ENCODE results near the gene CFAP251. TPM values are rescaled to one million over a fixed set of nuclear protein-coding genes. Genes with fewer than 3 reads are reported as not detected.

CFAP251 gene
- total and polyA plus RNA-seq, 2 of the 8 experiments (the other 6 are each of a cell fraction or from before 2014, with no cell fraction given) = 1.8 to 2.9 TPM

DNA sequence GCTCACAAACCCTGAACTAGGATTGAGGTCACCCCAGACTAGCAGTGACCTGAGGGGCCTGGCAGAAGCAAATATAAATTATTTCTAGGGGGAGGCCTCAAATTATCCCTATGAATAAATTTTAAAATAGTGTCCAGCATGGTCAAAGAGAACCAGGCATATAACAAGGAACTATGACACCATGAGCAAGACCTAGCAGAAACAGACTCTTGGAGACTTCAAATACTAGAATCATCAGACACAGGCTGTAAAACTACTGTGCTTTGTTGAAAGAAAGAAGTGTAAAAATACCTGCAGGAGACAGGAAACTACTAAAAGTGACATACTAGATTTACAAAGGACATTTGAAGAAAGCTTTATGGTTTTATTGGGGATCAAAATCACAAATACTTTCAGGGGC lies 100.1 kb downstream of the CFAP251 start:
- Histone ChIP-seq H3K14ac (ENCODE audit: insufficient read length) (no peak overlapping the region), H3K4me1 (replicated peaks in 1 of 4; ENCODE audit: control insufficient read depth in 3 of 4, insufficient read depth in 4 of 4, low read length in 3 of 4) (peaks cover 0 to 7% (median 5%) of the 10 kb centered on the region in 4 experiments; a peak in 4 of 7 replicates), H2BK15ac (ENCODE audit: low read length) (no peak overlapping the region), H4K91ac (replicated peaks; ENCODE audit: insufficient read length, low read length) (no peak overlapping the region), H3K79me1 (ENCODE audit: low read depth, low read length) (no peaks in the 10 kb centered on the region), H4K5ac (ENCODE audit: insufficient read length, low read depth, low read length) (no peak overlapping the region), H2BK5ac (ENCODE audit: low read depth, low read length) (no peak overlapping the region), H2BK20ac (ENCODE audit: low read length) (no peak overlapping the region), H2BK120ac (replicated peaks; ENCODE audit: low read depth, low read length) (no peak overlapping the region), H3K9ac (replicated peaks in 1 of 4; ENCODE audit: extremely low read depth in 1 of 4, low read depth in 3 of 4, low read length in 3 of 4) (no peak overlapping the region), H3K4me3 (ENCODE audit: extremely low read depth in 1 of 4, insufficient read depth in 2 of 4, low read depth in 3 of 4, low read length in 4 of 4) (no peak overlapping the region), H3K79me2 (ENCODE audit: control insufficient read depth in 1 of 2, insufficient read depth in 2 of 2, low read length in 2 of 2) (peaks cover 0 to under 1% of the 10 kb centered on the region in 2 experiments; a peak in 1 of 4 replicates), H3K23ac (ENCODE audit: insufficient read length) (no peak overlapping the region), H3K27me3 (replicated peaks in 1 of 4; ENCODE audit: control insufficient read depth in 3 of 4, extremely low read depth in 1 of 4, insufficient read depth in 3 of 4, low read length in 3 of 4) (peaks cover 3 to 25% (median 16%) of the 10 kb centered on the region in 4 experiments), H3K23me2 (ENCODE audit: low read depth, low read length) (peaks cover 14% of the 10 kb centered on the region; the same call in 1 of the 2 replicates), H2AK5ac (ENCODE audit: low read depth, low read length) (no peak overlapping the region), H3K4ac (replicated peaks; ENCODE audit: insufficient read length, low read depth, low read length) (no peak overlapping the region), H3K56ac (replicated peaks; ENCODE audit: insufficient read length, low read depth, low read length) (no peak overlapping the region), H4K20me1 (replicated peaks in 1 of 2; ENCODE audit: control insufficient read depth in 1 of 2, insufficient read depth in 2 of 2, low read length in 2 of 2) (no peaks in the 10 kb centered on the region), H2BK12ac (ENCODE audit: low read depth, low read length) (no peak overlapping the region), H3K27ac (ENCODE audit: low read depth, low read length) (no peak overlapping the region), H3K4me2 (ENCODE audit: insufficient read depth in 1 of 2, low read depth in 2 of 2, low read length in 2 of 2) (no peak overlapping the region), H4K8ac (ENCODE audit: extremely low read depth, insufficient read depth, low read length) (no peak overlapping the region), H3K9me3 (ENCODE audit: insufficient read depth in 2 of 2, low read depth in 1 of 2, low read length in 1 of 2) (no peaks in the 10 kb centered on the region), H3K36me3 (ENCODE audit: control insufficient read depth in 2 of 4, insufficient read depth in 4 of 4, low read length in 3 of 4) (no peaks in the 10 kb centered on the region), H3K18ac (ENCODE audit: extremely low read depth, low read length) (no peak overlapping the region), H2AFZ (ENCODE audit: low read length) (no peak overlapping the region)
- no peak for DNase-seq (ENCODE audit: low read depth in 1 of 2, low spot score in 2 of 2)
- ChIA-PET CTCF (ENCODE audit: partially characterized antibody) (interaction anchor here (0.7 to 1.5 kb wide), 3 partner anchors 9 to 576 kb away, joined by 3 to 4 read pairs (median 3); no protein-coding TSS in a partner anchor), POLR2A (ENCODE audit: partially characterized antibody) (interaction anchor here (1.3 kb wide), 1 partner anchor 13 kb away, joined by 9 read pairs; no protein-coding TSS in a partner anchor)
- no peak for FAIRE-seq
- no peak for TF ChIP-seq GABPA (IDR thresholded peaks at IDR 0.05; ENCODE audit: borderline replicate concordance, insufficient read depth, low read length)
- no peak for TF ChIP-seq POLR2AphosphoS5 (IDR thresholded peaks at IDR 0.05; ENCODE audit: low read depth, low read length)
- TF ChIP-seq JUN (IDR thresholded peaks at IDR 0.05; ENCODE audit: low read depth, low read length) = no peak
- no peak for TF ChIP-seq POLR2A (IDR thresholded peaks at IDR 0.05; ENCODE audit: control extremely low read depth in 1 of 2, low read depth in 2 of 2, low read length in 2 of 2)
- TF ChIP-seq SIN3A (conservative IDR thresholded peaks at IDR 0.05 in 1 of 2, IDR thresholded peaks at IDR 0.05 in 1 of 2; ENCODE audit: low read depth in 1 of 2, low read length in 2 of 2) = no peak
- TF ChIP-seq POU5F1 (IDR thresholded peaks at IDR 0.05; ENCODE audit: low read depth, low read length) = no peak
- TF ChIP-seq BCL11A (IDR thresholded peaks at IDR 0.05; ENCODE audit: low read depth in 2 of 2, low read length in 2 of 2) = no peak
- TF ChIP-seq, protein P1, sequence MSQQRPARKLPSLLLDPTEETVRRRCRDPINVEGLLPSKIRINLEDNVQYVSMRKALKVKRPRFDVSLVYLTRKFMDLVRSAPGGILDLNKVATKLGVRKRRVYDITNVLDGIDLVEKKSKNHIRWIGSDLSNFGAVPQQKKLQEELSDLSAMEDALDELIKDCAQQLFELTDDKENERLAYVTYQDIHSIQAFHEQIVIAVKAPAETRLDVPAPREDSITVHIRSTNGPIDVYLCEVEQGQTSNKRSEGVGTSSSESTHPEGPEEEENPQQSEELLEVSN (IDR thresholded peaks at IDR 0.05) = no peak
- no peak for TF ChIP-seq EP300 (IDR thresholded peaks at IDR 0.05; ENCODE audit: borderline replicate concordance in 1 of 2, low read depth in 2 of 2, low read length in 2 of 2)
- TF ChIP-seq TEAD4 (IDR thresholded peaks at IDR 0.05; ENCODE audit: low read depth, low read length) = no peak
- TF ChIP-seq CBX8 (IDR thresholded peaks at IDR 0.05; ENCODE audit: borderline replicate concordance, low read depth, low read length) = no peak
- TF ChIP-seq SAP30 (IDR thresholded peaks at IDR 0.05; ENCODE audit: insufficient read depth, insufficient replicate concordance, low read length) = no peak
- no peak for TF ChIP-seq SIRT6 (IDR thresholded peaks at IDR 0.05; ENCODE audit: low read length)
- TF ChIP-seq CREB1 (IDR thresholded peaks at IDR 0.05) = no peak

All from H1 (cell line).